A673 (cell line): ENCODE measurements around the gene ATP2B1.

Source experiments
- CTCF ChIP-seq: fragments of 300-800, 200-600 bp; sonication (generic); conservative IDR thresholded peaks from 2 replicates; pipeline ENCODE4 v1.5.1; 2017; ENCODE audit warnings: low read depth, mild to moderate bottlenecking, antibody characterized with exemption, low read length, moderate library complexity, mixed read lengths
- EZH2 ChIP-seq: fragments of 200-600 bp; sonication (generic); IDR thresholded peaks from 2 replicates; pipeline ENCODE4 v1.6.1; 2017; ENCODE audit warnings: borderline replicate concordance, low read depth, mild to moderate bottlenecking, mixed read lengths, antibody characterized with exemption, low read length; ENCODE audit not compliant: poor library complexity, severe bottlenecking

GRCh38 chr12:89694542-89694941 lies 14.1 kb downstream of the ATP2B1 start:
- TF ChIP-seq CTCF (no peak), EZH2 (no peak)
